HG03139 (cell line): ENCODE results near the gene COL1A1.
A peak's percentile ranks its signal among the peaks of the same experiment; 100 is the strongest.

ENCODE experiments used
- ATAC-seq: cut with Tn5 transposase; IDR thresholded peaks from one replicate; pipeline ENCODE4 v1.9.1; 2021; ENCODE audit not compliant: unreplicated experiment

Gene COL1A1

DNA sequence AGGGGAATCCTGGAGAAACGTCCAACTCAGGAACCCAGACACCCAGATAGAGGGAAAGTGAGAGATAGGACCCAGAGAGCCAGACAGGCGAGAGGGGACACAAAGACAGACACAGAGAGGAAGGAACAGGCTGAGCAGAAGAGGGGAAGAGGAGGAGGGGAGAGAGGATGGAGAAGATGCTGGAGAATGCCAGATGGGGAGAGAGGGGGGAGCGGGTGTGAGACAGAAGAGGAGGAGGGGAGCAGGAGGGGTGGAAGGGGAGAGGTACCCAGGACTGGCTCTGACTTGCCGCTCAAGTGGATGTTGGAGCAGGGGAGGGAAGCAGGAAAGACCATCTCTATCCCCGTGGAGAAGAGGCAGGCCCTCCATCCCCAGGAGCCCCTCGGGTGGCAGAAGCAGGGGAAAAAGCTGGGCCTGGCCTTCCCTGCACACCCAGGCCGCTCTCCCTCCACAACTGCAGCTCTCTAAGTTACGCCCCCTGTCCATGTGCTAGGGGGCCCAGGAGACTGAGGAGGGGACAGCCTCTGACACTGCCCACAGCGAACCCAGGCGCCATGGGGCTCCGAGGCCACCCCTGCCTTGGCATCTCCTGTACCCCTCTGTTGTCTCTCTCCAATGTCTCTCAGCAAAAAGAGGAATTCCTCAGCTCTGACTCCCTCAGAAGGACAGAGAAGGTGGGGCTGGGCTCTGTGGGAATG, 55.8 kb downstream of the COL1A1 start:
- no peak for ATAC-seq

DNA sequence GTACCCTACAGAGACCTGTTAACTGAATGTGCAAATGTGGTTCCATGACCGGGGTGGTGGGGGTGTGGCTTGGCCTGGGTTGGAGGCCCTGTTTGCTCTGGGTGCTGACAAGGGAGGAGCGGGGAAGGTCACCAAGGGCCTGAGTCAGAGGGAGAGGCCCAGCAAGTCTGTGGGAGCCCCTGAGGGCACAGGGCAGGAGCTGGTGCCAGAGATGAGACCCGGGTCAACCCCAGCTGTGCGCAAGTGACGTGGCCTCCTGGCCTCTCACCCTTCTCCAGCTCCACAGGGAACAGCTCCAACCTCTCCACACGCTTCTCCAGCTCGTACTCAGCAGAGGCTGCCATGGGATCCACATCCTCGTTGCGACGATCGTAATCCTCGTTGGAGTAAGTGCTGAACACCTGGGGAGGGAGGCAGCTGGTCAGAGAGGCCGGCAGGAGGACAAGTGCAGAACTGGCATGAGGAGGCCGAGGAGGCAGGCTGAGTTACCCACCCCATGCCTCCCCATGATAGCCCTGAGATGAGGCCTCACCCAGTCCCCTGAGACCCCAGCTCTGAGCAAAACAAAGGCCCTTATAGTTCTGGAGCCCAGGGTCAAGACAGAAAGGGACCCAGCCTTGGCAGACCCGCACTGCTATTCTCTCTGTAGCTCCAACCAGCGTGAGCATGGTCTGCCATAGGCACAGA, 56.4 kb downstream of the COL1A1 start:
- ATAC-seq = no peak

DNA sequence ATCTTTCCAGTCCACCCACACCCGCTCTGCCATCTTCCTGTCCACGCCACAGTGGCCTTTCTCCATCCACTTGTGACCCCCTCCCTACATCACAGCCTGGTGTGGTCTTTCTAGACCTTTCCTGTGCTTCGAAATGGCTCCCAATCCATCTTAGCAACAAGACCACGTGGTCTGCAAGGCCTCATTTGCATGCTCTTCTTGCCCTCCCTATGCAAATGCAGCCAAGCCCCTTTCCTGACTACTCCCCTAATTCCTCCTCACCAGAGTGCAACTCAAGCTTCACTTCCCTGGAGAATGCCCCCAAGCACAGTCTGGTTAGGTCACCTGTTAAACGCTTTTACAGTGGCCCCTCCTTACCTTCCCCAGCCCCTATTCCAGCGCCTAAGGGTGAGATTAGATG, 57.1 kb downstream of the COL1A1 start:
- ATAC-seq = no peak

DNA sequence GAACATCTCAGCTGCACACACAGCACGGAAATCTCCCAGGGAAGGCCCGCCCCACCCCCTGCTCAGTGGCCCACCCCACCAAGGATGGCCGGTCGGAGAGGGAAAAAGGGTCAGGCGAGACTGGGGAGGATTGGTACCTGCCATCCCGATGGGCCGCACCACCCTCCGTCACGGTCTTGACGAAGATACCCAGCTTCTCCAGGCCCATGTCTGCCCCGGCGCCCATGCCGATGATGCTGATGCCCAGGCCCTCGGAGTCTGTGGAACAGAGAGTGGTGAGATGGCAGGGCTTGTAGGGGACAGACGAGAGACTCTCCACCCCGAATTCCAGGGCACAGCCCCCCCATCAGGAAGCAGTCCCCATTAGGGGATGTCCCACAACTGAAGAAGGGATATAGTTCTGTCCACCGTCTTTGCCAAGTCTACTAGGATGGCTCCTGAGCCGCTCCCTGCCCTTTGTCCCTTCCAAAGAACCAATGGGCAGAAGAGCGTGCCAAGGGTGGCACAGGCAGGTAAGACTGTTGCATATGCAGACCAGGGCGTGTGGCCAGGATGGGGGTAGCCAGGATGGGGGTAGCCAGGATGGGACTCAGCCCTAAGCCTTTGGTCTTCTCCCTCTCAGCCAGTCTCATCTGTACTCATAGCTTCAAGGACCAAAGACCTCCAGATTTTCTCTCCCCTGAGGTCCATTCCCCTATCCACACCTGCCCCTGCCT, 57.8 kb downstream of the COL1A1 start:
- no peak for ATAC-seq

DNA sequence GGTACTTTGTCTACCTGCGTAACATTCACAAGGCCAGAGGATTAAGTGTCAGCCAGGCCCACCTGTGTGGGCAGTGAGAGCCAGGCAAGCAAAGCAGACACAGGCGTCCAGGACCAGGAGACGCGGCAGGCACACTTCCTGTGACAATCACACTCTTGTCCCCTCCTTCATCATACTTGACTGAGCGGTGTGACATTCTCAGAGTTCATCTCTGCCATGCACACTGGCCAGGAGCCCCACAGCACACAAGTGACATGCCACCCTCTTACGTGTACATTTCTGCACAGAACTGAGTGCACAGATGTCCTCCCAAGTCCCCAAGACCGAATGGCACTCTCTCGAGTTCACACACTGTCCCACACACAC, 59.7 kb downstream of the COL1A1 start:
- no peak for ATAC-seq

DNA sequence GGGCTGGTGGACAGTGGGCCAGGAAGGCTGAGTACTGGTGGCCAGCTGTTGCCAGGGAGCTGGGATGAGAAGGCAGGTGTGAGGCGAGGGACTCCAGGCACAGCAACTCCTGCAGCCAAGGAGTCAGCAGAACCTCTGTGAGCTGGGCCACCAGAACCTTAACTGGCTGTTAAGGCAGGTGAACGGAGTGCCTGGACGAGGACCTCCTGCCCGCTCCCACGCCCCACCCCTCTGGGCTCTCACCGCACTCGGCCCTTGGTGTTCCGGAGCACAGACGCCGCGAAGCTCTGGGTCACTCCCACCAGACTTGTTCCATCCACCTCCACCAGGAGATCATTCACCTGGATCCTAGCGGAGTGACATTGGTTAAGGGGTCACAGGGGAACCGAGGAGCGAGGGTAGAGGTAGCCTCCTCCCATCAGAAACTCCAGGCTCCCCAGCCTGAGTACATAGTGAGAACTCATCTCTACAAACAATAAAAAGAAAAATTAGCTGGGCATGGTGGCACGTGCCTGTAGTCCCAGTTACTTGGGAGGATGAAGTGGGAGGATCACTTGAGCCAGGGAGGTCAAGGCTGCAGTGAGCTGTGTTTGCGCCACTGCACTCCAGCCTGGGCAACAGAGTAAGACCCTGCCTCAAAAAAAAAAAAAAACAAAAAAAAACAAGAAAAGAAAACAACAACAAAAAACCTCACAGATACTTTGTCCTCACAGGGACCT, 60.2 kb downstream of the COL1A1 start:
- no peak for ATAC-seq

DNA sequence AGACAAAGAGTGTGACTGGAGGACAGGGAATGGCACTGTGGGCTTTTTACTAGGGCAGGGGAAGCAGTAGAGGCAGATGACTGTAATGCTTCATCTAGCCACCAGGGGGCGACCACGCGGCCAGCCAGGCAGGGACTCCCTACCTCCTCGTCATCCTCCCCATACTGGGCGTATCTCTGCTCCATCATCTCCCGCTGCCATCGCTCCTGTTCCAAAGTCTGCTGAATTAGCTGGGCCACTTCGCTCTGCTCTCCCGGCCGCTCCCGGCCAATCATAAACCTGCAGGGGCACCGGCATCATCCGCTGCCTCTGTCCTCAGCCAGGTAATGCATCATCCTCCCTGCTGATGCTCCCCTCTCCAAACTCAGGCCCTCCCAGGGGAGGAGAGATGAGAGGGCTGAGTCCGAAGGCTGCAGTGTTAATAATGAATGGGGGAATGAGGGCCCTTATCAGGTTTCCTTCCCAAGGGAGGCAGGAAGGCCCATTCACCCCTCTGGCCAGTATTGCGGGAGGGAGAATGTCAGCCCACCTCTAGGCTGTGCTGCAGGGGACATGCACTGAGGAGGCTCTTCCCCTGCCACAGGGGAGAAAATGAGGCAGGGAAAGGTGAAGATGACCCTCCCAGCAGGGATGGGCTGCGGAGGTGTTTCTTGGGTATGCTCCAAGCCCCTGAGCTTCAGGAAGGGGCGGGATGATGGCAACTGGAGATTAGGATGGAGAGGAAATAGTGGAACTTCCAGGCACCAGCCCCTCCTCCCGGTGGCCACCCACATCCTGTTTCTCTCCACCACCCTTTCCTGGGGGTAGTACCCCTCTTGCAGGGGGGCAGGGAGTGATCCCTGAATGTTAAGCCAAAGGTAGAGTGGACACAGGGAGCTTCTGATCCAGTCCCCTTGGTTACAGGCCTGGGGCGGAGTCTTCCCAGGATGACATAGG, 61.2 kb downstream of the COL1A1 start:
- peak; percentile 52 for ATAC-seq

DNA sequence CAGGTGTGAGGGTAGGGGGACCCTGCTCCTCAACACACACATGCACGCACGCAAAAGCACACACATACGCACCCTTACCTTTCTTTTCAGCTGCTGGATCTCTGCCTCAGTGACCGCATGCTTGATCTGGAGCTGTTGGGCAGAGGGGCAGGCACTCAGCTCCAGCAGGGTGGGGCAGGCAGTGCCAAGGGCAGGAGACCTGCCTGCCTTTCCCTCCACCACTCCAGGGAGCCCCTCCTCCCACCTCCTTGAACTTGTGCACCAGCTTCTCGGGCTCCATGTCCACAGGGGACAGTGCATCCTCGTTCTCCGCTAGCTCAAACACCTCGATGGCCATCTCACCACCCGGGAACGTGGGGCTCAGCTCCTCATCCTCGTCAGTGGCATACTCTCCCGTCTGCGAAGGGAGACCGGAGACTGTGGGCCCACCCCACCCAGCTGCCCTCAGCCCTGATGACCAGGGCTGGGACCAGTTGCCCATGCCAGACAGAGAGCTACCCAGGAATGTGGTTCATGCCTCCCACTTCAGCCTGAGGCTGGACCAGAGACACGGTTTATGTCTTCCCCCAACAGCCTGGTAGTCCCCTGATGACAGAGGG, 62.1 kb downstream of the COL1A1 start:
- no peak for ATAC-seq

DNA sequence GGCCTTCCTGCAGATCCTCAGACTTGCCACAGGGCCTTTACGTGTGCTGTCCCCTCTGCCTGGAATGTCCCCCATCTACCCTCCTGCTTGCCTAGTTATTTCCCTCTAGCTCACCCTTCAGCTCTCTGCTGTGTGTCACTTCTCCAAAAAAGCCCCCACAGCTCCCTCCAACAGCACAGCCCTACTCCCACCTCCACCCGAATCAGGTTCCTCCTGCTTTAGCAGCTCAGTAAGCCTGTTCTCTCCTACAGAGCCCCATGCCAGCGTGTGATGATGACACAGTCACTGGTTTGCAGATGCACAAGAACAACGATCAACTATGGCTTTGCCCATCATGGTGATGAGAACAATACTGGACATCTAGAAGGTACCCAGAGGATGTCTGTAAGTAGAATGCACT, 64.4 kb downstream of the COL1A1 start:
- ATAC-seq = no peak

DNA sequence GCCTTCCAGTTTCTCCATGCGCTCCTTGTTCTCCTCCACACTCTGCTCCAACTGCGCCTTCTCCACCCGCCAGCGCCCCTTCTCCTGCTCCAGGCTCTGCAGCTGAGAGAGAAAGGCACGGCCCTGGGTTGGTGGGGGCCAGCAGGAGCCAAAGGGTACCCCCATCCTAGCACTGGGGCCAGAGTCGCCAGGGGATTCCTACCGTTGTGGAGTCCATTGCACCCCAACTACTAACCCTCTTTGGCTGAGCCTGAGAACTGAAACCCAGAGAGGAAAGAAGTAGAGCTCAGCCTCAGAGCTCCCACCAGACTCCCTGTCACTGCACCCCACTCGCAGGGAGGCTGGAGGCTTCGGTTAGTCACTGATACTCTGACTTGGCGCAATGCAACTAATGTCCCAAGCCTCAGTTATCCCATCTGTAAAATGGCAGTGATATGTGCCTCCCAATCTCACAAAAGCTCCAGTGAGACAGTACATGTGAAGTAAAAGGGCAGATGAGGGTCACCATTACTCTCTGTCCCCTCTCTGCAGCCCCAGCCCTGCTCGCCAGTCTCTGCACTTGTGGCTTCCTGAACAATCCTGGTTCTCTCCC, 65.2 kb downstream of the COL1A1 start:
- no peak for ATAC-seq

DNA sequence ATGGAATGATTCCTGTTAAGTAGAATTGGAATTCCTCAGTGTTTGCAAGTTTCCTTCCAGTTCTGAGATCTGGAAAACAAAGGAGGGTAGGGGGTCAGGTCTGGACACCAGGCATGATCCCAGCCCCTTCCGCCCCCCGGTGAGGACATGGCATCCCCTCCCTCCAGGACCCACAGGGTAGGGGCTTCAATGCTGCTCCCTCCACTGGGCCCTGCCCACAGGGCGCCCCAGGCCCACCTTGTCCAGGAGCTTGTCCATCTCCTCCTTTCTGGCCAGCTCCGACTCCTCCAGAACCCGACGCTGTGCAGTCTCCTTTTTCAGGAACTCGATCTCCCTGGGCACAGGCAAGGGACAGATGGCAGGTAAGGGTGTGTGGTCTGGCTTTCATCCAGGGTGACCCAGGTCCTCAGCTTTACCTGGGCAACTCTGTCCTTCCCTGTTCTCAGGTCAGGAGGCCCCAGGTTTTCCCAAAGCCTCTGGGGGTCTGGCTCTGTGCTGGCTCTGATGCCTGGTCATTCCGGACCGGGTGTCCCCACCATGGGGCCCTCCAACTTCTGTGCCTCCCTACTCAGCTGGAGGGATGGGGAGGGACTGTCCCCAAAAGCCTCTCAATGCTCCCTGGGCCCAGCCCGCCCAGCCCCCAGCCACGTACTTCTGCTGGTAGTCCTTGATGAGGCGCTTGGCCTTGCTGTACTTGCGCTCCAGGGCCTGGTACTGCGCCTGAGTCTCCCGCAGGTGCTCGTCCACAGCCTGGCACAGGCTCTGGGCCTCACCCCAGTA, 65.9 kb downstream of the COL1A1 start:
- ATAC-seq = no peak

DNA sequence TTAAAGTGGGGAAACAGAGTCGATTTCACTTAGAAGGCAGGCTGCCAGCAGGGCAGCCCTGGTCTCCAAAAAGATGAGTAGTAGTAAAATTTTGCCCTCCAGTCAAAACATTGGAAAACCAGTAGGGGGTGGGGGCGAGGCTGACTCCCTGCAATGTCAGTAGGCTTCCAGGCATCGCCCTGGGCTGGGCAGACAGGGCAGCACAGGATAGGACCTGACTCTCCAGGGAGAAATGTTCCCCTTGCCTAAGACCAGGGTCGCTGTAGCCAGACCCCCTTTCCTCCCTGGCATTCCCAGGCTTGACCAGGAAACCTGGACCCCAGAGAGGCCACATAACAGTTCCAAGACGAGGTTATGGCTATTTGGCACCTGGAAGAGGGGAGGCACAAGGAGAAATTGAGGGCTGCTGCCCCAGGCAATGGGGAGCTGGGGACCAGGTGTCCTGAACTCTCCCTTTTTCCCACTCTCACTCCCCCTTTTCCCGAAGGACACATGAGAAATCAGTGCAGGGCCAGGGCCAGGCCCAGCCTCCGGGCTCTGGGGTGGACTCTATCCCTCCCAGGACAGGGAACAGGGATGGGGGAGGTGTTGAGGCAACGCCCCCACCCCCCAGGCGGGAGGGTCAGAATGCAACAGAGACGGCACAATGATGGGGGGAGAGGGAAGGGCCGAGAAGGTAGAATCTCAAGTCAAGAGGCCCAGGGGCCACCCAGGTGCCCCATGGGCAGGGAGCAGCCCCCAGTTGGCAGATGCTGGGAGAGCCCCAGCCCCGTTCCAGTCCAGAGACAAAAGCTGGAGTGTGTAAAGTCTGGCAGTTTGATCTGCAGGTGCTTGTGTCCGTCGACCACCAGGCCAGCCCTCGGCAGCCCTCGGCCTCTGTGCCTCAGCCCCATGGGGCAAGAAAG, 67.0 kb downstream of the COL1A1 start:
- ATAC-seq = no peak

DNA sequence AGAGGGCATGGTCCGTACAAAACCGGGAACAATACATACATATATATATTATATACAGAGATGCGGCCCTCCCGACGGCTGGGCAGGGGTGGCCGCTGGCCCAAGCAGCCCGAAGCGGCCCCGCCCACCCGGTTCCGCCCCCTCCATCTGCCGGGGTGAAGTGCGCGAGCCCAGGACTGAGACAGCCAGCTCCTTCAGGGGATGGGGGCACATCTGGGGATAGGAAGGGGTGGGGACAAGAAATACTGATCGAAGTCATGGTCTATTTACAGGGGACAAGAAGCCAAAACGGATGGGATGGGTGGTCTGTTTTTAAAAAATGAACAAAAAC, 67.7 kb downstream of the COL1A1 start:
- no peak for ATAC-seq
